22Rv1 (cell line): ENCODE data around the gene HRAS.

Experiments used
- CTCF ChIP-seq: fragments of 450-650 bp; IDR thresholded peaks from 2 replicates; pipeline ENCODE4 v1.5.1; 2017; ENCODE audit warnings: mild to moderate bottlenecking
- ZFX ChIP-seq: fragments of 450-650 bp; IDR thresholded peaks from 2 replicates; pipeline ENCODE4 v1.6.1; 2017; ENCODE audit warnings: antibody characterized with exemption, borderline replicate concordance

- TF ChIP-seq CTCF (no peak), ZFX (no peak)
These were observed 46.0 kb upstream of the HRAS start for GRCh38 chr11:581342-581741.
